GM18951 (cell line): Measurements from ENCODE around the gene RNASET2.
"Not testable (repeated sequence)": the region's sequence is repeated elsewhere in the genome, so short reads cannot be mapped to it uniquely, and the experiment has no call there.

ENCODE experiments used
- POLR2A ChIP-seq: IDR thresholded peaks from 4 replicates; pipeline ENCODE4 v1.6.1; 2011; ENCODE audit warnings: mild to moderate bottlenecking; ENCODE audit not compliant: insufficient read length, insufficient read depth; ENCODE audit errors: extremely low read depth
- in situ Hi-C: fragments of 300-500 bp; cut with MboI; formaldehyde crosslinking; loops from one replicate; pipeline ENCODE4 v1.12.0; 2022; ENCODE audit warnings: low sequenced_read_pairs, mixed read lengths, inconsistent platforms; ENCODE audit not compliant: unreplicated experiment

The RNASET2 gene

DNA sequence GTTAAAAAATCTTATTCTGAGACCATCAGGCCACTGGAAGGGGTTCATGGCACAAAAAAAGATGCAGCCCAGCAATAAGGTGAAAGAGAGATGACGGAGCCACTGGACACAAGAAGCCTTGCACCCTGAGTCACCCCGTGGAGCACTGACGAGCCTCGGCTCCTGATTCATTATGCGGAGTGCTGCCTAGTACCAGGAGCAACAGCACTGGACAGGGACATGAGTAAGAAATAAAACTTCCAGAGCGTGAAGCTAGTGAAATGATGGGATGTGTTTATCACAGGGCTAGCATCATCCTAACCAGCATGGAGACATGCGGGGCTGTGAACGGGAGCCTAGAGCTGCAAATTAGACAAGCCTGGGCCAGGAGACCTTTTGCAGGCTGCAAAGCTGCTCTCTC, 53.3 kb downstream of the RNASET2 start:
- in situ Hi-C loops = no loop called here
- TF ChIP-seq POLR2A = no peak

DNA sequence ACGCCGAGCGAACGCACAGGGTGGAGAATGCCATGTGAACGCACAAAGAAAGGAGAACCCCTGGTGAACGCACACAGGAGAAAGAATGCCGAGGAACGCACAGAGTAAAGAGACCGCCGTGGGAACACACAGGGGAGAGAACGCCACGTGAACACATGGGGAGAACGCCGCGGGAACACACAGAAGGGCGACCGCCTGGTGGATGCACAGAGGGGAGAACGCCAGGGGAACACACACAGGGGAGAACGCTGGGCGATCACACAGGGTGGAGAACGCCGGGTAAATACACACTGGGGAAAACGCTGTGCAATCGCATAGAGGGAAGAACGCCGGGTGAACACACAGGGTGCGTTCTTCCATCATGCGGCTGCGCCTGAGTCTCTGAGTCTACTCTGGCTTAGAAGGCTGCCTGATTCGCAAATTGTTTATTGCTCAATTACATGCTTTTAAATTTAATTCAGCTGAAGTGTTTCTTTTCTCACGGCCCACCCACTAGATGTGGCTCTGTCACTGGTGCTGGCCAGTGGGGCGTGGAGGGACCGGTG, 54.1 kb downstream of the RNASET2 start:
- TF ChIP-seq POLR2A = no peak
- in situ Hi-C loops = no loop called here

DNA sequence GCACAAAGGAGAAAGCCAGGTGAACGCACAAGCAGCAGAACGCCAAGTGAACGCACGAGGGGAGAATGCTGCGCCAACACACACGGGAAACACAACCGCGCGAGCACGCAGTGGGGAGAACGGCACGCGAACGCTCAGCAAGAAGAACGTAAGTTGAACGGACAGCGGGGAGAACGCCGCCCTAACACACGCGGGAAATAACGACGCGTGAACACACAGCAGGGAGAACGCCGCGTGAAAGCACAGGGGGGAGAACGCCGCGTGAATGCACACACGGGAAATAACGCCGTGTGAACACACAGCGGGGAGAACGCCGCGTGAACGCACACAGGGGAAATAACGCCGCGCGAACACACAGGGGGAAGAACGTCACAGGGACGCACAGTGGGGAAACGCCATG, 54.7 kb downstream of the RNASET2 start:
- no peak for TF ChIP-seq POLR2A
- in situ Hi-C loops = no loop called here

- in situ Hi-C loops = no loop called here
- TF ChIP-seq POLR2A = no peak
Observed at GRCh38 chr6:166900956-166901607, 55.3 kb downstream of the RNASET2 start.

DNA sequence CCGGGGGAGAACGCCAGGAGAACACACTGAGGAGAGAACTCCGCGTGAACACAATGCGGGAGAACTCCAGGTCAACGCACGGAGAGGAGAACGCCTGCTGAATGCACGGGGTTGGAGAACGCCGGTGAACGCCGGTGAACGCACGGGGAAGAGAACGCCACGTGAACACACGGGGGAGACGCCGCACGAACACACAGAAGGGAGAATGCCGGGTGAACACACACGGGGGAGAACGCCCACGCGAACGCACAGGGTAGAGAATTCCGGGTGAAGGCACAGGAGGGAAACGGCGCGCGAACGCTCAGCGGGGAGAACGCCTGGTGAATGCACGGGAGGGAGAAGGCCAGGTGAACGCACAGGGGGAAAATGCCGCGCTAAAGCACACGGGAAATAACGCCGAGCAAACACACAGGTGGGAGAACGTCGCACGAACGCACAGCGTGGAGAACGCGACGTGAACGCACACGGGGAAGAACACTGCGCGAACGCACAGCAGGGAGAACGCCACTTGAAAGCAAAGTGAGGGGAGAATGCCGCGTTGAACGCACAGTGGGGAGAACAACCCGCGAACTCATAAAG, 56.1 kb downstream of the RNASET2 start:
- no peak for TF ChIP-seq POLR2A
- in situ Hi-C loops = no loop called here

- TF ChIP-seq POLR2A = no peak
- in situ Hi-C loops = no loop called here
Observed at GRCh38 chr6:166898910-166899309, 57.4 kb downstream of the RNASET2 start.

DNA sequence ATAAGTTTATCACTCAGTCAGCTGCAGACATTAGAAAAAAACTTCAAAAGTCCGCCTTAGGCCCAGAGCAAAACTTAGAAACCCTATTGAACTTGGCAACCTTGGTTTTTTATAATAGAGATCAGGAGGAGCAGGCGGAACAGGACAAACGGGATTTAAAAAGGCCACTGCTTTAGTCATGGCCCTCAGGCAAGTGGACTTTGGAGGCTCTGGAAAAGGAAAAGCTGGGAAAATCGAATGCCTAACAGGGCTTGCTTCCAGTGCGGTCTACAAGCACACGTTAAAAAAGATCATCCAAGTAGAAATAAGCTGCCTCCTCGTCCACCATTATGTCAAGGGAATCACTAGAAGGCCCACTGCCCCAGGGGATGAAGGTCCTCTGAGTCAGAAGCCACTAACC, 61.7 kb downstream of the RNASET2 start:
- in situ Hi-C loops = not testable (repeated sequence)

DNA sequence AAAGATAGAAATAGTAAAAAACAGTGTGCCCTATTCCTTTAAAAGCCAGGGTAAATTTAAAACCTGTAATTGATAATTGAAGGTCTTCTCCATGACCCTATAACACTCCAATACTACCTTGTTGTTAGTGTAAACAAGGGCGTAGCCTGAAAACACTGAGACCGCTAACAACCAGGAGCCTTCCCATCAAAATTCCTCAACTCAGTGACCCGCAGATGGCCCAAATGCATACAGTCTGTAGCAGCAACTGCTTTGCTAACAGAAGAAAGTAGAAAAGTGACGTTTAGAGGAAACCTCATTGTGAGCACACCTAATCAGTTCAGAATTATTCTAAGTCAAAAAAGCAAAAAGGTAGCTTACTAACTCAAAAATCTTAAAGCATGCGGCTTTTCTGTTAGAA, 63.9 kb downstream of the RNASET2 start:
- in situ Hi-C loops = not testable (repeated sequence)

GRCh38 chr6:166886773-166887172, 69.6 kb downstream of the RNASET2 start:
- in situ Hi-C loops = not testable (repeated sequence)

DNA sequence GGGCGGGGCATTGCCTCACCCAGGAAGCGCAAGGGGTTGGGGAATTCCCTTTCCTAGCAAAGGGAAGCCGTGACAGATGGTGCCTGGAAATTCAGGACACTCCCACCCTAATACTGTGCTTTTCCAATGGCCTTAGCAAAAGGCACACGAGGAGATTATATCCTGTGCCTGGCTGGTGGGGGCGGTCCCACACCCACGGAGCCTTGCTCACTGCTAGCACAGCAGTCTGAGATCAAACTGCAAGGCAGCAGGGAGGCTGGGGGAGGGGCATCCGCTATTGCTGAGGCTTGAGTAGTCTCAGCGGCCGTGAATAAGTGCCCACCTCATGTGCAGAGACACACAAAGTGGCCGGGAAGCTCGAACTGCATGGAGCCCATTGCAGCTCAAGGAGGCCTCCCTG, 71.4 kb downstream of the RNASET2 start:
- in situ Hi-C loops = not testable (repeated sequence)

DNA sequence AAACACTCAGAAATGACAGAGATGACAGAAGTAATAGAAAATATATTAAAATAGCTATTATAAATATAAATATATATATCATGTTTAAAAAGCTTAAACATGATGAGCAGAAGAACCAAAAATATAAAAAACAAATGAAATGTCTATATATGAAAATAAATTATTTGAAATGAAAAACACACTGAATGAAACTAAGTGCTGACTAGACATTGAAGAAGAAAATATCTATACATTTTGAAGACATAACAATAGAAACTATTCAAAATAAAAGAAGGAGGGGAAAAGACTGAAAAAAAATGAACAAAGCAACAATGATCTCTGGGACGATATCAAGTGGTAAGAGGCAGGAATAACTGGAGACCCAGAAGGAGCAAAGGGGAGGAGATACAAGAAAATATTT, 76.8 kb downstream of the RNASET2 start:
- in situ Hi-C loops = no loop called here

More for the DNA sequence above, 76.8 kb downstream of the RNASET2 start:
- TF ChIP-seq POLR2A = no peak
